HepG2 (cell line): ENCODE data around the gene FAHD1. TPM values are rescaled to one million over a fixed set of nuclear protein-coding genes. Genes with fewer than 3 reads are reported as not detected.

Source experiments
- ATF1 ChIP-seq: IDR thresholded peaks from 2 replicates; pipeline ENCODE4 v1.6.1; 2016; ENCODE audit warnings: mild to moderate bottlenecking, control low read depth
- CREB1 ChIP-seq, 2 experiments: fragments of 450-650 bp in 1 of 2; IDR thresholded peaks; 2 replicates each; pipeline ENCODE4 v1.6.1; 2016 to 2017; ENCODE audit warnings: control low read depth in 1 of 2, mild to moderate bottlenecking in 1 of 2, missing compliant biosample characterization in 1 of 2, missing genetic modification characterization in 1 of 2
- DMAP1 ChIP-seq: IDR thresholded peaks from 2 replicates; pipeline ENCODE4 v1.6.1; 2016
- ELF1 ChIP-seq: sonication (generic); formaldehyde crosslinking; IDR thresholded peaks from 2 replicates; pipeline ENCODE4 v1.4.0; 2020; ENCODE audit warnings: missing genetic modification reagents
- ERF ChIP-seq: IDR thresholded peaks from 2 replicates; pipeline ENCODE4 v1.6.1; 2018; ENCODE audit warnings: missing biosample characterization, missing genetic modification reagents
- HOXA3 ChIP-seq: sonication (generic); formaldehyde crosslinking; IDR thresholded peaks from 2 replicates; pipeline ENCODE4 v1.5.0; 2020; ENCODE audit warnings: missing genetic modification reagents
- MEIS2 ChIP-seq: sonication (generic); formaldehyde crosslinking; IDR thresholded peaks from 2 replicates; pipeline ENCODE4 v1.9.0; 2021; ENCODE audit warnings: mild to moderate bottlenecking, missing genetic modification reagents
- MXI1 ChIP-seq: IDR thresholded peaks from 3 replicates; pipeline ENCODE4 v1.6.1; 2012; ENCODE audit warnings: low read depth, low read length, inconsistent platforms, borderline replicate concordance
- NFIC ChIP-seq: IDR thresholded peaks from 2 replicates; pipeline ENCODE4 v1.6.1; 2012; ENCODE audit warnings: mild to moderate bottlenecking, low read length, inconsistent platforms
- NFYB ChIP-seq: sonication (generic); formaldehyde crosslinking; IDR thresholded peaks from 2 replicates; pipeline ENCODE4 v1.4.0; 2020; ENCODE audit warnings: missing genetic modification reagents
- RFXAP ChIP-seq: sonication (generic); formaldehyde crosslinking; IDR thresholded peaks from 2 replicates; pipeline ENCODE4 v1.4.0; 2020; ENCODE audit warnings: missing genetic modification reagents, borderline replicate concordance
- SMAD1 ChIP-seq: sonication (generic); formaldehyde crosslinking; IDR thresholded peaks from 2 replicates; pipeline ENCODE4 v1.4.0; 2020; ENCODE audit warnings: missing genetic modification reagents, low read depth, mild to moderate bottlenecking, borderline replicate concordance
- SNAI1 ChIP-seq: sonication (generic); formaldehyde crosslinking; IDR thresholded peaks from 2 replicates; pipeline ENCODE4 v1.5.0; 2020; ENCODE audit warnings: mild to moderate bottlenecking, missing genetic modification reagents, borderline replicate concordance
- SRF ChIP-seq: IDR thresholded peaks from 2 replicates; pipeline ENCODE4 v1.6.1; 2011; ENCODE audit warnings: mild to moderate bottlenecking, low read depth, low read length, moderate library complexity
- SRSF1 ChIP-seq: fragments of 200-400 bp; formaldehyde crosslinking; optimal IDR thresholded peaks from 2 replicates; pipeline ENCODE3; 2017; ENCODE audit warnings: mild to moderate bottlenecking, low read depth, low read length, moderate library complexity
- ZNF430 ChIP-seq: sonication (generic); formaldehyde crosslinking; IDR thresholded peaks from 2 replicates; pipeline ENCODE4 v1.9.0; 2021; ENCODE audit warnings: mild to moderate bottlenecking, missing genetic modification reagents
- ZNF451 ChIP-seq: sonication (generic); formaldehyde crosslinking; IDR thresholded peaks from 2 replicates; pipeline ENCODE4 v1.5.0; 2020; ENCODE audit warnings: mild to moderate bottlenecking, missing genetic modification reagents
- ZNF614 ChIP-seq: IDR thresholded peaks from 2 replicates; pipeline ENCODE4 v1.6.1; 2018; ENCODE audit warnings: missing biosample characterization, missing genetic modification reagents, inconsistent platforms, borderline replicate concordance
- polyA plus RNA-seq, 8 experiments: library from polyadenylated mRNA; depleted of rRNA in 3 of 8; stranded (reverse) in 7 of 8; unstranded in 1 of 8; fragments of >200 nt; fragmentation: Illumina TruSeq in 4 of 8; extraction: Trizol in 4 of 8; gene quantifications; 2 replicates each; pipeline versions ENCODE4 v1.2.1 to v1.2.3, GENCODE V29; 2011 to 2016; ENCODE audit warnings: low read depth in 4 of 8, missing spikeins in 1 of 8, mixed read lengths in 1 of 8; ENCODE audit not compliant: insufficient read depth in 1 of 8
- total RNA-seq, 5 experiments: library from RNA; depleted of rRNA; stranded (reverse); fragments of >200 nt; fragmentation: Illumina TruSeq; extraction: Trizol; gene quantifications; 2 replicates each; pipeline ENCODE4 v1.2.3, GENCODE V29; 2016; ENCODE audit warnings: low read depth in 1 of 5
- TF ChIP-seq, protein P1 (sequence below): sonication (generic); formaldehyde crosslinking; IDR thresholded peaks from 2 replicates; pipeline ENCODE4 v1.8.0; 2022; ENCODE audit warnings: missing genetic modification reagents, mild to moderate bottlenecking, moderate library complexity, borderline replicate concordance
- TF ChIP-seq, protein P2 (sequence below): sonication (generic); formaldehyde crosslinking; IDR thresholded peaks from 2 replicates; pipeline ENCODE4 v1.4.0; 2020; ENCODE audit warnings: missing genetic modification reagents; ENCODE audit errors: not compliant biosample characterization
- TF ChIP-seq, protein P3 (sequence below): IDR thresholded peaks from 2 replicates; pipeline ENCODE4 v1.6.1; 2016; ENCODE audit warnings: low read depth, borderline replicate concordance
- TF ChIP-seq, protein P4 (sequence below): IDR thresholded peaks from 2 replicates; pipeline ENCODE4 v1.6.1; 2016; ENCODE audit warnings: control low read depth
- TF ChIP-seq, protein P5 (sequence below): IDR thresholded peaks from 2 replicates; pipeline ENCODE4 v1.6.1; 2016; ENCODE audit warnings: missing biosample characterization, missing genetic modification reagents, low read depth

The FAHD1 gene
- total and polyA plus RNA-seq, 2 of the 13 experiments (the other 11 are each of a cell fraction or from before 2014, with no cell fraction given), result 39.0 to 45.3 TPM

DNA sequence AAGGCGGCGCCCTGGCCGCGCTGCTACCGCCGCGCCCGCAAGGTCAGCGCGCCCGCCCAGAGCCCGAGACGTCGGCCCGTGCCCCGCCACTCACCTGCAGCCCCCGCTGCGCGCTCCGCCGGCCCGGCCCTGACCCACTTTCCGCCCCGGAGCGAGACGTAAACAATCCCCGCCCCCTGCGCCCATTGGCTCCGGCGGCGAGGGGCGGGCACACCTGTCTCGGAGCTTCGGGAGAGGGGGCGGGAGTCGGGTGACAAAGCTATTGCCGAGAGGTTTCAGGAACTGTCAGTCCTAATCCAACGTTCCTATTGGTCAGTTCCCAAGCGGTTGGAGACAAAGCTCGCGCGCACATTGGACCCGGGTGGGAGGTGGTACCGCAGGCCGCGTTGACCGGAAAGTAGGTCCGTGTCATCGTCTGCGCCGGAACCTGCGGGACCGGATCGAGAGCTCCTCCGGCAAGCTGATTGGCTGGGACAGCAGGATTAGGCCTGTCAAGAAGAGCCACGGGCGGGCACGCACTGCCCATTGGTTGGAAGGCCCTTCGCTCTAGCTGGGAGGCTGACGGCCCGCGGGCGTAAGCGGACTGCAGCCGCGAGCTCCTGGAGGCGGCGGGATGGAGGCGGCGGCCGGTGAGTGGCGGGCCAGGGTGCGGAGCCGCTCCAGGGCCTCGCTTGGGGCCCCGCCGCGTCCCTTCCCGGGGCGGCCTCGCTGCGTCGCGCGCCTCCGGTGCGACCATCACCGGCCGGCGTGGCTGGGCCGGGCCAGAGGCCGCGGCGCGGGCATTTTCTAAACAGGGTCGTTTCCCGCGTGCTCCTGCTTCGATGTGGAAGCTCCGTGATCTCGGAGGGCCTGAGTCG lies 44.4 kb upstream of the FAHD1 start, which contains the start of the genes NUBP2 and SPSB3 (continued):
- TF ChIP-seq CREB1 (IDR thresholded peaks at IDR 0.05) (peak; percentile 98), CREB1 (CRISPR knock-in tag; IDR thresholded peaks at IDR 0.05) (peak; percentile 99), SRF (peak; percentile 20; the same call in 1 of the 2 replicates), ZNF614 (CRISPR knock-in tag) (peak; percentile 60; the same call in 1 of the 2 replicates), MXI1 (peak; percentile 44; the same call in 2 of the 3 replicates), ZNF430 (CRISPR knock-in tag) (0 out of 2 replicates have a peak, but pooled peaks have one; percentile 13), ERF (CRISPR knock-in tag) (0 out of 2 replicates have a peak, but pooled peaks have one; percentile 20), NFIC (no peak), DMAP1 (CRISPR knock-in tag) (peak; percentile 56; the same call in 1 of the 2 replicates), SNAI1 (CRISPR knock-in tag) (no peak), ELF1 (CRISPR knock-in tag) (peak; percentile 85), SRSF1 (peak; percentile 30), SMAD1 (CRISPR knock-in tag) (0 out of 2 replicates have a peak, but pooled peaks have one; percentile 56), RFXAP (CRISPR knock-in tag) (0 out of 2 replicates have a peak, but pooled peaks have one; percentile 26), MEIS2 (CRISPR knock-in tag) (peak; percentile 14; the same call in 1 of the 2 replicates), HOXA3 (CRISPR knock-in tag) (peak; percentile 94), ATF1 (CRISPR knock-in tag) (peak; percentile 98), ZNF451 (no peak), NFYB (CRISPR knock-in tag) (peak; percentile 97)
- TF ChIP-seq, protein P1, sequence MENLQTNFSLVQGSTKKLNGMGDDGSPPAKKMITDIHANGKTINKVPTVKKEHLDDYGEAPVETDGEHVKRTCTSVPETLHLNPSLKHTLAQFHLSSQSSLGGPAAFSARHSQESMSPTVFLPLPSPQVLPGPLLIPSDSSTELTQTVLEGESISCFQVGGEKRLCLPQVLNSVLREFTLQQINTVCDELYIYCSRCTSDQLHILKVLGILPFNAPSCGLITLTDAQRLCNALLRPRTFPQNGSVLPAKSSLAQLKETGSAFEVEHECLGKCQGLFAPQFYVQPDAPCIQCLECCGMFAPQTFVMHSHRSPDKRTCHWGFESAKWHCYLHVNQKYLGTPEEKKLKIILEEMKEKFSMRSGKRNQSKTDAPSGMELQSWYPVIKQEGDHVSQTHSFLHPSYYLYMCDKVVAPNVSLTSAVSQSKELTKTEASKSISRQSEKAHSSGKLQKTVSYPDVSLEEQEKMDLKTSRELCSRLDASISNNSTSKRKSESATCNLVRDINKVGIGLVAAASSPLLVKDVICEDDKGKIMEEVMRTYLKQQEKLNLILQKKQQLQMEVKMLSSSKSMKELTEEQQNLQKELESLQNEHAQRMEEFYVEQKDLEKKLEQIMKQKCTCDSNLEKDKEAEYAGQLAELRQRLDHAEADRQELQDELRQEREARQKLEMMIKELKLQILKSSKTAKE (CRISPR knock-in tag), result 0 out of 2 replicates have a peak, but pooled peaks have one; percentile 63
- TF ChIP-seq, protein P2, sequence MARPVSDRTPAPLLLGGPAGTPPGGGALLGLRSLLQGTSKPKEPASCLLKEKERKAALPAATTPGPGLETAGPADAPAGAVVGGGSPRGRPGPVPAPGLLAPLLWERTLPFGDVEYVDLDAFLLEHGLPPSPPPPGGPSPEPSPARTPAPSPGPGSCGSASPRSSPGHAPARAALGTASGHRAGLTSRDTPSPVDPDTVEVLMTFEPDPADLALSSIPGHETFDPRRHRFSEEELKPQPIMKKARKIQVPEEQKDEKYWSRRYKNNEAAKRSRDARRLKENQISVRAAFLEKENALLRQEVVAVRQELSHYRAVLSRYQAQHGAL (CRISPR knock-in tag), result no peak
- TF ChIP-seq, protein P3, sequence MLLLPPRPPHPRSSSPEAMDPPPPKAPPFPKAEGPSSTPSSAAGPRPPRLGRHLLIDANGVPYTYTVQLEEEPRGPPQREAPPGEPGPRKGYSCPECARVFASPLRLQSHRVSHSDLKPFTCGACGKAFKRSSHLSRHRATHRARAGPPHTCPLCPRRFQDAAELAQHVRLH (CRISPR knock-in tag), result no peak
- TF ChIP-seq, protein P4, sequence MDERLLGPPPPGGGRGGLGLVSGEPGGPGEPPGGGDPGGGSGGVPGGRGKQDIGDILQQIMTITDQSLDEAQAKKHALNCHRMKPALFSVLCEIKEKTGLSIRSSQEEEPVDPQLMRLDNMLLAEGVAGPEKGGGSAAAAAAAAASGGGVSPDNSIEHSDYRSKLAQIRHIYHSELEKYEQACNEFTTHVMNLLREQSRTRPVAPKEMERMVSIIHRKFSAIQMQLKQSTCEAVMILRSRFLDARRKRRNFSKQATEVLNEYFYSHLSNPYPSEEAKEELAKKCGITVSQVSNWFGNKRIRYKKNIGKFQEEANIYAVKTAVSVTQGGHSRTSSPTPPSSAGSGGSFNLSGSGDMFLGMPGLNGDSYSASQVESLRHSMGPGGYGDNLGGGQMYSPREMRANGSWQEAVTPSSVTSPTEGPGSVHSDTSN (CRISPR knock-in tag), result peak; percentile 94
- TF ChIP-seq, protein P5, sequence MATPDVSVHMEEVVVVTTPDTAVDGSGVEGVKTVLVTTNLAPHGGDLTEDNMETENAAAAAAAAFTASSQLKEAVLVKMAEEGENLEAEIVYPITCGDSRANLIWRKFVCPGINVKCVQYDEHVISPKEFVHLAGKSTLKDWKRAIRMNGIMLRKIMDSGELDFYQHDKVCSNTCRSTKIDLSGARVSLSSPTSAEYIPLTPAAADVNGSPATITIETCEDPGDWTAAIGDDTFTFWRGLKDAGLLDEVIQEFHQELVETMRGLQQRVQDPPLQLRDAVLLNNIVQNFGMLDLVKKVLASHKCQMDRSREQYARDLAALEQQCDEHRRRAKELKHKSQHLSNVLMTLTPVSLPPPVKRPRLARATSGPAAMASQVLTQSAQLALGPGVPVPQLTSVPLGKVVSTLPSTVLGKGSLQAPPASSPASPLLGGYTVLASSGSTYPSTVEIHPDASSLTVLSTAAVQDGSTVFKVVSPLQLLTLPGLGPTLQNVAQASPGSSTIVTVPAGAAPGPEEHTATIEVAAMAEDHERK (CRISPR knock-in tag), result peak; percentile 59; the same call in 1 of the 2 replicates
